HG03442 (cell line): ENCODE data around the gene CST7.
"Not testable (repeated sequence)": the region's sequence is repeated elsewhere in the genome, so short reads cannot be mapped to it uniquely, and the experiment has no call there.

Experiments used
- ATAC-seq: cut with Tn5 transposase; IDR thresholded peaks from one replicate; pipeline ENCODE4 v1.9.1; 2021; ENCODE audit warnings: mild to moderate bottlenecking, moderate library complexity; ENCODE audit not compliant: unreplicated experiment

CST7 gene

GRCh38 chr20:24929259-24929658, 19.8 kb upstream of the CST7 start:
- ATAC-seq, result not testable (repeated sequence)

GRCh38 chr20:24929867-24930723, 19.0 kb upstream of the CST7 start:
- not testable (repeated sequence) for ATAC-seq

GRCh38 chr20:24930724-24931688, 18.1 kb upstream of the CST7 start:
- ATAC-seq, result not testable (repeated sequence)

GRCh38 chr20:24931893-24932292, 17.2 kb upstream of the CST7 start:
- not testable (repeated sequence) for ATAC-seq

- no peak for ATAC-seq
These were observed 15.7 kb upstream of the CST7 start for GRCh38 chr20:24933266-24933908.

- no peak for ATAC-seq
These were observed 14.9 kb upstream of the CST7 start for GRCh38 chr20:24934101-24934661.

GRCh38 chr20:24934716-24935115, 14.4 kb upstream of the CST7 start:
- no peak for ATAC-seq

- ATAC-seq, result no peak
These were observed 13.9 kb upstream of the CST7 start for GRCh38 chr20:24935140-24935539.

- no peak for ATAC-seq
These were observed 13.1 kb upstream of the CST7 start for GRCh38 chr20:24935766-24936525.

GRCh38 chr20:24936526-24937407, 12.3 kb upstream of the CST7 start:
- no peak for ATAC-seq

GRCh38 chr20:24937579-24937978, 11.5 kb upstream of the CST7 start:
- ATAC-seq, result no peak

GRCh38 chr20:24938498-24938897, 10.6 kb upstream of the CST7 start:
- ATAC-seq, result no peak

GRCh38 chr20:24939036-24939435, 10.0 kb upstream of the CST7 start:
- no peak for ATAC-seq

- ATAC-seq, result no peak
These were observed 6.4 kb upstream of the CST7 start for GRCh38 chr20:24942679-24943078.

- no peak for ATAC-seq
These were observed 5.9 kb upstream of the CST7 start for GRCh38 chr20:24943196-24943595.

GRCh38 chr20:24943731-24944130, 5.3 kb upstream of the CST7 start:
- no peak for ATAC-seq

- ATAC-seq, result not testable (repeated sequence)
These were observed 2.7 kb upstream of the CST7 start for GRCh38 chr20:24946376-24946775.

- not testable (repeated sequence) for ATAC-seq
These were observed 602 bp upstream of the CST7 start for GRCh38 chr20:24948396-24948938.

- no peak for ATAC-seq
These were observed 673 bp downstream of the CST7 start for GRCh38 chr20:24949756-24950127.
